Fibroblast of lung (primary cell): ENCODE data around the gene CLIC4.

Source experiments
- EZH2 ChIP-seq: IDR thresholded peaks from 2 replicates; pipeline ENCODE4 v1.5.1; 2012; ENCODE audit warnings: low read length, control low read depth, mild to moderate bottlenecking; ENCODE audit errors: missing control alignments
- TF ChIP-seq, protein P1 (sequence below), 2 donors: IDR thresholded peaks in 1 of 2; conservative IDR thresholded peaks in 1 of 2; 1 replicate in 1 of 2; 2 replicates in 1 of 2; pipeline ENCODE4 v1.5.1; 2011 to 2012; ENCODE audit warnings: low read length in 2 of 2, control low read depth in 1 of 2, inconsistent platforms in 1 of 2, low read depth in 1 of 2, mild to moderate bottlenecking in 1 of 2

GRCh38 chr1:24893431-24893830, 148.2 kb downstream of the CLIC4 start:
- TF ChIP-seq, protein P1, sequence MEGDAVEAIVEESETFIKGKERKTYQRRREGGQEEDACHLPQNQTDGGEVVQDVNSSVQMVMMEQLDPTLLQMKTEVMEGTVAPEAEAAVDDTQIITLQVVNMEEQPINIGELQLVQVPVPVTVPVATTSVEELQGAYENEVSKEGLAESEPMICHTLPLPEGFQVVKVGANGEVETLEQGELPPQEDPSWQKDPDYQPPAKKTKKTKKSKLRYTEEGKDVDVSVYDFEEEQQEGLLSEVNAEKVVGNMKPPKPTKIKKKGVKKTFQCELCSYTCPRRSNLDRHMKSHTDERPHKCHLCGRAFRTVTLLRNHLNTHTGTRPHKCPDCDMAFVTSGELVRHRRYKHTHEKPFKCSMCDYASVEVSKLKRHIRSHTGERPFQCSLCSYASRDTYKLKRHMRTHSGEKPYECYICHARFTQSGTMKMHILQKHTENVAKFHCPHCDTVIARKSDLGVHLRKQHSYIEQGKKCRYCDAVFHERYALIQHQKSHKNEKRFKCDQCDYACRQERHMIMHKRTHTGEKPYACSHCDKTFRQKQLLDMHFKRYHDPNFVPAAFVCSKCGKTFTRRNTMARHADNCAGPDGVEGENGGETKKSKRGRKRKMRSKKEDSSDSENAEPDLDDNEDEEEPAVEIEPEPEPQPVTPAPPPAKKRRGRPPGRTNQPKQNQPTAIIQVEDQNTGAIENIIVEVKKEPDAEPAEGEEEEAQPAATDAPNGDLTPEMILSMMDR (conservative IDR thresholded peaks at IDR 0.05 in 1 of 2, IDR thresholded peaks at IDR 0.05 in 1 of 2; ENCODE audit: low read depth in 1 of 2, low read length in 2 of 2), result no peak
- TF ChIP-seq EZH2, result no peak
